Measurements from ENCODE around the gene TMEM44.
"Not testable (repeated sequence)": the region's sequence is repeated elsewhere in the genome, so short reads cannot be mapped to it uniquely, and the experiment has no call there.

The TMEM44 gene

GRCh38 chr3:194555175-194556062, 77.8 kb downstream of the TMEM44 start:
- DNase-seq (ENCODE audit: low read depth, low spot score), result no peak

GRCh38 chr3:194554473-194555123, 78.6 kb downstream of the TMEM44 start:
- no peak for DNase-seq (ENCODE audit: low read depth, low spot score)

GRCh38 chr3:194552327-194552949, 80.8 kb downstream of the TMEM44 start:
- no peak for DNase-seq (ENCODE audit: low read depth, low spot score)

DNA sequence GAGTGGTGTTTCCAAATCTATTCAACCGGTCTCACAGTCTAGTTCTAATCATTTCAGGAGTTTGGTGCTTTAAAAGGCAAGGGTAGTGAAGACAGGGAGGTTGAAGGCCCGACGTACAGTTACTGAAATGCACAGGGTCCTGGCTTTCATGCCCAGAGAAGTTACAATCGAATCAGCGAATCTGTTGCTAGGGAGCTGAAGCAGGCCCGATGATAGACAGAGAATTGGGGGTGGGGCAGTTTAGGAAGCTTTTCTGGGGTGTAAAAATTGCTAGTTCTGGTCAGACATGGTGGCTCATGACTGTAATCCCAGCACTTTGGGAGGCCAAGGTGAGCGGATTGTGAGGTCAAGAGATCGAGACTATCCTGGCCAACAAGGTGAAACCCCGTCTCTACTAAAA, 83.4 kb downstream of the TMEM44 start:
- no peak for DNase-seq (ENCODE audit: low read depth, low spot score)

GRCh38 chr3:194548346-194549321, 84.6 kb downstream of the TMEM44 start:
- no peak for DNase-seq (ENCODE audit: low read depth, low spot score)

GRCh38 chr3:194547042-194547441, 86.2 kb downstream of the TMEM44 start:
- DNase-seq (ENCODE audit: low read depth, low spot score), result no peak

- not testable (repeated sequence) for DNase-seq (ENCODE audit: low read depth, low spot score)
These were observed 87.7 kb downstream of the TMEM44 start for GRCh38 chr3:194545538-194545937.

GRCh38 chr3:194543550-194543949, 89.7 kb downstream of the TMEM44 start:
- no peak for DNase-seq (ENCODE audit: low read depth, low spot score)

- no peak for DNase-seq (ENCODE audit: low read depth, low spot score)
These were observed 91.7 kb downstream of the TMEM44 start for GRCh38 chr3:194541483-194541882.

DNA sequence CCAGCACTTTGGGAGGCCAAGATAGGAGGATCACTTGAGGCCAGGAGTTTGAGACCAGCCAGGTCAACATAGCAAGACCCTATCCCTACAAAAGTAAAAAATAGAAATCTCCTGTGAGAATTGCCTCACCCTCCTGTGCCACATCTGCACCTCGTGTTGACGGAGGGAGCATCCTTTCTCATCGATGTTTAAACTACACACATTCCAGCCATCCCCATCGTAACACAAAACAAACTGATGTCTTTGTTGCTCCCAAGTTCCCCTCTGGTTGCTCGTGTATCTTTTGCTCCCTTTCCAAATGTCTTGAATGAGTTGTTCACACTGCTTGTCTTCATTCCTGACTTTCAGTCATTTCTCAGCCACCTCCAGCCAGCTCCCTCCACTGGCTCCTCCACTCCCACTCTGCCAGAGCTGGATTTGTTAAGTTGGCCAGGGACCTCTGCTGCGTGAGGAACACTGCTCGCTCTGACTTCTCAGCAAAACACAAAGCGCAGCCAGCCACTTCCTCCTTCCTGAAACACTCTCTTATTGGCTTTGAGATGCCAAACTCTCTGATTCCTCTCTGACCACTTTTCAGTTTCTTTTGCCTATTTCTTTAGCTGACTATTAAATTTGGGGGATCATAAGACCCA, 92.8 kb downstream of the TMEM44 start:
- DNase-seq (ENCODE audit: low read depth, low spot score), result no peak

GRCh38 chr3:194539498-194539897, 93.7 kb downstream of the TMEM44 start:
- no peak for DNase-seq (ENCODE audit: low read depth, low spot score)

GRCh38 chr3:194537732-194538247, 95.4 kb downstream of the TMEM44 start:
- DNase-seq (ENCODE audit: low read depth, low spot score), result no peak
